ENCODE results near the gene ERC2.

ERC2 gene

GRCh38 chr3:55636300-55637195 lies 831.7 kb downstream of the ERC2 start:
- in situ Hi-C loops (cut with MboI; ENCODE audit: low sequenced_read_pairs): no loop called here

DNA sequence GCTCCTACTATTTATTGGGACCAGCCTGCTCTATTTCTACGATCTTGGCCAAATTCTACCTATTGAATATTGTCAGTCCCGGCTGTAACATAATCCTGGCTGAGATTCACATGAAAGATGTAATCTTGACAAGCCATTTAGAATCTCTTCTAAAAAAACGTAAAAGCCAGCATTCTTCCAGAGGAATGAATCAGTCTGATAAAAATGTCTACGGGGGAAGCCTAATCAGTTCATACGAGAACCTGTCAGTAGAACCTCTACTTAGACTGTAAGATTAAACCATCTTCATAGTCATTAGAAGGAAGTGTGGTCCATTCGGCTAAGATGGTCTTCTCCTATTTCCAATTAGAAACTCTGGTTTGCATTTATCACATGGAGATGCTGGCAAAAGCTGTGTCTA lies 833.9 kb downstream of the ERC2 start:
- in situ Hi-C loops (cut with MboI; ENCODE audit: low sequenced_read_pairs): no loop called here

DNA sequence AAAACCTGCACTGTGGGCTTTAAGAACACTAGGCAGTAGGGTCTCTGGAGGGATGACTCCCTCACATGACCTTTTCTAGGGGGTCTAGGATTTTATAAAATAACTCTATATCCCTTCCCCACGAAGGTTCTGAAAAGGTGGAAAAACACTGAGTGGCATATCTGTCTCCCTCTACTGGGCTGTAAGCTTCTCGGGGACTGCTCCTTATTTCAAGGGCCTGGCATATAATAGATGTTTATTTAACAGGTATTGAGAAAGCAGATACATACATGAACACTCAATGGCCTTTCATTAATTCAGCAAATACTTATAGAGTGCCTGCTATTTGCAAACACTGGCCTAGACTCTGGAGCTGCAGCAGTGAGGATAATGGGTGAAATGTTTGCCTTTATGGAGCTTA lies 834.9 kb downstream of the ERC2 start:
- in situ Hi-C loops (cut with MboI; ENCODE audit: low sequenced_read_pairs): no loop called here

GRCh38 chr3:55631766-55632331 lies 836.4 kb downstream of the ERC2 start:
- in situ Hi-C loops (cut with MboI; ENCODE audit: low sequenced_read_pairs): no loop called here

DNA sequence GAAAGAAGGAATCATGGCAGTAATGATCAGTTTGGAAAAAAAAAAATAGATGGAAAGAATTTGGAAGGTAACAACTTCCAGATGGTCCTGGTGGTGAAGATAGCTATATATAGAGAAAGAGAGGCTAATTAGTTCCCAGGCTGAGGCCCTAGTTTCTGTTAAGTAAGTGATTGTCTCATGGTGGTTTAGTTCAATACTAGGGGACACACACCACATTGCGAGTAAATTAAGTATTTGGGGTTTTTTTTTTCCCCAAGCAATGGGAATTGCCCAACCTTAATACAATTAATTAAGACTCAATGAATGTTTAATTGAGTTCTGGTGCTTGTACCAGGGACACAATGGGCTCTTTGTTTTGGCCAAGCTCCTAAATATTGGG lies 837.4 kb downstream of the ERC2 start:
- in situ Hi-C loops (cut with MboI; ENCODE audit: low sequenced_read_pairs): no loop called here

- in situ Hi-C loops (cut with MboI; ENCODE audit: low sequenced_read_pairs): no loop called here
Measured at GRCh38 chr3:55630280-55630920, 837.9 kb downstream of the ERC2 start.

- in situ Hi-C loops (cut with MboI; ENCODE audit: low sequenced_read_pairs): no loop called here
Measured at GRCh38 chr3:55629432-55629831, 838.8 kb downstream of the ERC2 start.

DNA sequence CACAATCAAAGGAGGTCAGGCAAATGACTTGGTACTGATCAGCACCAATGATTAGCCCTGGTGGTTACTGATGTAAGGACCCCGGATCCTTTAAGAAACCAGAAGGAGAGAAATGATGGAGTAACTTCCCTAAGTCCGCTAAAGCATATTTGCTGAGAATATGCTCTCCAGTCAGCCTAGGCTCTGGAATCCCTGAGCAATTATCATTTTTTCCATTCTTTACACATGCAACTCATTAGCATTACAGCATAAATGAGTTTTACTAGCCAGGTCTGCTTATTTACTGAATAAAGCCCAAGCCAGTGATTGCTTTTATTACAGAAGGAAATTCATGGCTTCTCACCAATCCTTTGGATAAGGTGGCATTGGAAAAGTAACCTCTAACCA lies 842.0 kb downstream of the ERC2 start:
- in situ Hi-C loops (cut with MboI; ENCODE audit: low sequenced_read_pairs): no loop called here

- in situ Hi-C loops (cut with MboI; ENCODE audit: low sequenced_read_pairs): no loop called here
Measured at GRCh38 chr3:55624238-55624637, 844.0 kb downstream of the ERC2 start.

GRCh38 chr3:55623786-55624185 lies 844.5 kb downstream of the ERC2 start:
- in situ Hi-C loops (cut with MboI; ENCODE audit: low sequenced_read_pairs): no loop called here

DNA sequence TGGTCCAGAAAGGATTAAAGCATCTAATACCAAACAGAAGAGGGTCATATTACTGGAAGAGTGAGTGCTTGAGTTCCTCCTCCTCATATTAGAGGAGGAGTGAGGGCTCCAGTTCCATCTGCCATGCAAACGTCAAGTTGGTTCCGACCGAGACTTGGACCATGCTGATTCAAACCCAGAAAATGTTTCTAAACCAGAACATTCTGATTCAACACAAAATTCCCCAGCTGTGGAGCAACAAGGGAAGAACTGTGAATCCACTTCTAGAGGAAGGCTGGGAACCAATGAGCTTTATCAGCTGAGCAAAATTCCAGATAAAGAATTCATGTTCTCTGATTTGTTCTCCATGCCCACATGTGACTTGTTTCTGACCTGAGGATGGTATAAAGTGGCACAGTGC lies 845.5 kb downstream of the ERC2 start:
- in situ Hi-C loops (cut with MboI; ENCODE audit: low sequenced_read_pairs): no loop called here

GRCh38 chr3:55622116-55622515 lies 846.2 kb downstream of the ERC2 start:
- in situ Hi-C loops (cut with MboI; ENCODE audit: low sequenced_read_pairs): no loop called here

DNA sequence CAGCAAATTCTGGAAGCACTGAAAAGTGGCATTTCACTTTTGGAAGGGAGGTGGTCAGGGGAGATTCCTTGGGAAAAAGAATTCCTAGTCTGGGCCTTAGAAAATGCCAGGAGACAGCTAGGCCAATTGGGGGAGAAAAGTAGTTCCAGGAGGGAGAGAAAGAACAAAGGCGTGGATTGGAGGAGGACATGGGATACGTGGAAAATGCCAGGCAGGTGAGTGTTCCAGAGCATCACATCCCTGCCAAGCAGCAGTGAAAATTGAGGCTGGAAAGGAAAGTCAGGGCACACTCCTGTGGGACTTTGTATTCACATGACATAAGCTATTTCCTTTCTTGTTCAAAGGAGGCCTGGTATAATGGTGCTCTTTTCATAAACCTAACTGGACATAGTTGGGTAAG lies 846.6 kb downstream of the ERC2 start:
- in situ Hi-C loops (cut with MboI; ENCODE audit: low sequenced_read_pairs): no loop called here

- in situ Hi-C loops (cut with MboI; ENCODE audit: low sequenced_read_pairs): no loop called here
Measured at GRCh38 chr3:55621026-55621422, 847.2 kb downstream of the ERC2 start.

DNA sequence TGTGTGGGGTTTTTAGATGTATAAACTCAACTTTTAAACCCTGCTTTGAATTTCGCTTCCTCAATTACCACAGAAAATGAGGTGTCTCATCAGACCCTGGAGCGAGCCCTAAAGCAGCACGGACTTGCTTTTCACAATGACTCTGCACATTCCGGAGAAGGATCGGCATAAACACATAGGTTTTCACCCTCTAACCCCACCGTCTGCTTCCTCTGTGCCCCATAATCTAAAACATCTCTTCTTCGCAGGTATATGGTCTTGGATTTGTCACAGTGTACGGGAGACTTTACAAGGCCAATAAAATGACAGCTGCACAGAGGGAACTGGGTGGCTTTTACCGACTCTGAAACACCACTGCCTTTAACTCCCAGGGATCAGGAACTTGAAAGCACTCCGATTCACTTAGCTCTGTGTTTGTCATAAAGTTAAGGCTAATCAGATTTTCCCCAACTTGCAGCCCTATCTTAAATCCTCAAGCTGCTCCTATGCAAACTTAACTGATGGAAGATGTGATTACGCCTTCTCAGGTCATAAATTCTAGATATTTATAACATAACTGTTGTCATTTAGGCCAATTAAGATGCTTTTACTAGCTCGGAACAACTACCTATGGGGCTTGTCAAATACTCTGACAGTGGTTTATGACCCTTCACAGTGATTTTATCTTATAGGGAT lies 847.8 kb downstream of the ERC2 start:
- in situ Hi-C loops (cut with MboI; ENCODE audit: low sequenced_read_pairs): no loop called here

GRCh38 chr3:55619046-55619808 lies 849.0 kb downstream of the ERC2 start:
- in situ Hi-C loops (cut with MboI; ENCODE audit: low sequenced_read_pairs): no loop called here

DNA sequence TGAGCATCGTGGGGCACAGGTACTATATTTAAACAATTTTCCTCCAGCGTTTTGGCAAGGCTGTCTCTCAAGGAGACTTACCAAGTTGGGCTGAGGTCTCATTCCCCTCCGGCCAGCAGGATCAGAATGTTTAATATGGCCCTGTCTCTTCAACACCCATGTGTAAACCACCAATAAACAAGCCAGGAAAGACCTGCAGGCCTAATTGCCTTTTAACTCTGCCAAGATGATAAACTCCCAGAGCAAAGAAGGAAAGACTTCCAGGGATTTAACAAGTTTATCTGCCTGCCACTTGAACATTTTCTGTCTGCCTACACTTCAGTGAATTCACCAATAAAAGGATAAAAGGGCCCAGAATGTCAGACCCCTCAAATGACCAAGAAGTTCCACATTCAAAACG lies 850.9 kb downstream of the ERC2 start:
- in situ Hi-C loops (cut with MboI; ENCODE audit: low sequenced_read_pairs): no loop called here

DNA sequence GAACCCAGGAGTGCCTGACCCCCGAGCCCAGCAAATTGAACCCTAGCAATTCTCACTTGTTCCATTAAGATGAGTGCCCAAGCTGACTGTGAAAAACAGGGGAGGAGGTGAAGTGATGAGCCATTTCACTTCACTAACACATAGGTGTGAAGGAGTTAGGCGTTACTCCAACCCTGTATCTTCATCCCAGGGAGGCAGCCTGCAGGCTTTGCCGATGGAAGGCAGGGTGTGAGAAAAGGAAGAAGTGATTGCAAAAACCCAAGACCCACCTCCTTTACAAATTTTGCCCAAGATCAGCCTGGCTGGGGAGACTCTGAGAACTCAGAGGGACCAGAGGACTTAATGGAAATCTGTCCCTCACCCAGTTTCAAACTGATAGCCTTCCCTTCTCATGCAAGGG lies 851.5 kb downstream of the ERC2 start:
- in situ Hi-C loops (cut with MboI; ENCODE audit: low sequenced_read_pairs): no loop called here

DNA sequence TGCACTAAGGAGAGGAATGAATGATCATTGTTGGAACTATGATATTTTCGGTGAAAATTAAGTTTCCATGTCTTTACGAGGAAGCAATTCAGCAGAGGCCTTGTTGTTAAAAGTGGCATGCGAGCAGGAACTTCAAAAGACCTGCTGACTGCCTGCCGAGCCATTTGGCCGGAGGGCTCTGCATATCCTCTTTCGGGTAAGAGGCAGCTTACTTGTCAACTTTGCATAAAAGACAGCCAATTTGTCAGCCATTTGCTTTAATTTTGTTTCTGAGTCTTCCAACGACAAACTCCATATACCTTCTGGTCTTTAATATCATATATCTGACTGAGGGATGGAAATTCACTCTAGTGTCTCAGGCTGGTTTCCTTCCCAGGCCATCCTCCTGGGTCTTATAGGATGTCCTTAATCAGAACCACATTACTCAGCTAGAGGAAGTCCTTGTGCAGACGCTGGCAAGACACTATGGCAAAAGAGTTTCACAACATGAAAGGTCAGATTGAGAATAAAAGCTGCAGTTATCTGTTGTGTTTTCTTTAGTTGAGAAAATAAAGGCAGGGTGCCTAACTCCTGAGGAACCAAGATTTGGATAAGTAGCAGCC lies 852.5 kb downstream of the ERC2 start:
- in situ Hi-C loops (cut with MboI; ENCODE audit: low sequenced_read_pairs): no loop called here

DNA sequence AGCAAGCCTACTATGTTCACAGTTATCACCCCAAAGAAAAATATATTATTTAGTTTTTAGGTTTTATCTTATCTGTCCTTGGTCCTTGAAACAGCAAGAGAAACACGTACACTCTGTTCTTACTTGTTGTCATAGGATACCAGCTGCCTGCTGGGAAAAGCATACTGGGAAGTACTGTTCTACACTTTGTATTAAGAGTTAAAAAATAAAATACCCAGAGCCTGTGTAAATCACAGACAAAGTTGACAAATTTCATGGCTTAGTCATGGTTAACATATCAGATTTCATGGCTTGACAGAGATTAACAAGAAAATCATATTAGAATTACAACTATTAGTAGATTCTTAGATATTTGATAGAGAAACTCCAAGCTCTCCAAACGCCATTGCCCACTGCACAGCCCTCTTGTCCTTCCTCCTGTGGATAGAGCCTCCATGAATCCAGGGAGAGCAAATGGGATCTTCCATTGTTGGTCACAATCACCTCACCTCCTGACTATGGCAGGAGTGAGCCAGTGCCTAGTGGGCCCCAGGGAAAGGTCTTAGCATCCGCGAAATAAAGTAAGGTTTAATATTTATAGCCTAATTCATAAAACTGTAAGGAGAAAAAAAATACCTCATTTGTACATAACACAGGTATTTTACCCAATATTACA lies 853.1 kb downstream of the ERC2 start:
- in situ Hi-C loops (cut with MboI; ENCODE audit: low sequenced_read_pairs): no loop called here
